ENCODE data around the gene ST3GAL5.
"Not testable (repeated sequence)": the region's sequence is repeated elsewhere in the genome, so short reads cannot be mapped to it uniquely, and the experiment has no call there.

The ST3GAL5 gene

DNA sequence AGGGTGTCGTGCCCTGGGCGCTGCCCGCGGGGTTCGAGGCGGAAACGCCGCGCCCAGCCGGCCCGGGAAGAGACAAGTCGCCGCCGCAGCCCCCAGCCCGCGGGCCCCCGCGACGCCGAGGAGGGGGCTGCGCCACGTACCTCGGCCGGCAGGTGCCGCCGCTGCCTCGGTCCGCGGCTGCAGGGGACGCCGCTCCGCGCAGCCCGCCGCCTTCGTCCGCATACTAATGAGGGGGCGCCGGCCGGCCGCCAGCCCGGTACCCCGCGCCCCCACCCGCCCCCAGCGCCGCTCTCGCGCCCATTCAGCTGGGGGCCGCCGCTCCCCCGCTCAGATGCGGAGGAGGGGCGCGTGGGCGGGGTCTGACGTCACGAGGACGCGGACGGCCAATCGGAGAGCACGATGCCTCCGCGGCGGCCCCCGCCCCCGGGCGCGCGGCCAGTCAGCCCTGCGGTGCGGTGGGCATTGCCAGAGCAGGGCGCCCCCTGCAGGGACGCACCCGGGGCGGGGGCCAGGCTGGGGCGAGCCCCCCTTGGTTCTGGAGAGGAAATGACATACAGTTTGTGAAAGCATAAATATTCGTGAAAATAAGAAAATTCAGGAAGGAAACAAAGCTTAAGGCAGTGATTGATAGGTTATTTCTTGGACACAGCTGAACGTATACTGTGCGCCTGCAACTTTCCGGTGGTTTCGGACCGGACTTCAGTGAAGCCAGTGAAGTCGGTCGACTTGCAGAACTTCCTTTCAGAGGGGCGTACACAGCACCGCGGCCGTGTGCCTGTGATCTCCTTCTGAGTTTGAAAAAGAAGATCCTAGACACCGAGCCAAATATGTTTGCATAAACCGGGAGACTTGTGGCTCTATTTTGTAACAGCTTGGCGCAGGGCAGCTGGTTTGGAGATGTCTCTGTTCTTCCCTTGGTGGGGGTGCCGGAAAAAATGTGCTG, at the start of gene ST3GAL5:
ST3GAL5 (minus strand) TSS at position 307 of the 943 bp plus-strand sequence; CDS start at position 222, 85 bp downstream.
- peak; percentile 93 for DNase-seq

DNA sequence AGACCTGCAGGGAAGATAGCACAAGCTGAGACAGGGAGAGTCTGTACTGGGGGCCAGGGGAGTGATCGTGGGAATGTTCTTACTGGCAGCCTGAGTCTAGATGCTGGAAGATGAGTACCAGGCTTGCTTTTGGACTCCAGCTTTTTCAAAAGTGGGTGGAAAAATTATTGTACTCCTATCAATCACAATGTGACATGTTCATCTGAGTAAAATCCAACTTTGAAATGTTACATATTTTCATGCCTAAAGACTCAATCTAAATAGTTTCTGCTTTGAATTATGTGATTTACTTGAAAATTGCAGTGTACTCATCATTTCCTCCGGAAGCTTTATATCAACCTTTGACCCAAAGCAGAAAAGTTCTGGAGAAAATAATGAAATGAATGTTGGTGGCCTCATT, 49.7 kb upstream of the ST3GAL5 start:
- DNase-seq, result no peak

DNA sequence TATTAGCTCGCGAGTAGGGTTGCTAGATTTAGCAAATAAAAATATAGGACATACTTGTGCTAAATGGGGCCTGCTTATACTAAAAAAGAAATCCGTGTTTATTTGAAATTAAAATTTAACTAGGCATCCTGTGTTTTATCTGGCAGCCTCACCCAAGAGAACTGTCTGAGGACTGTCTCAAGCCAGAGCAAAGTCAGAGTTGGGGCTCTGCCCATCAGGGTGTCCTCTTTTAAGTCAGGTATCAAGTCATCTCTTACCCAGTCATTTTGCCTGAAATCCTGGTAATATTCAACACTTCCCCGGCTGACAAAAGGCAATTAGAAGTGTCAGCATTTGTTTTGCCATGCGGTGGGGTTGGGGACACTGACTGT, 48.3 kb upstream of the ST3GAL5 start:
- DNase-seq, result no peak

DNA sequence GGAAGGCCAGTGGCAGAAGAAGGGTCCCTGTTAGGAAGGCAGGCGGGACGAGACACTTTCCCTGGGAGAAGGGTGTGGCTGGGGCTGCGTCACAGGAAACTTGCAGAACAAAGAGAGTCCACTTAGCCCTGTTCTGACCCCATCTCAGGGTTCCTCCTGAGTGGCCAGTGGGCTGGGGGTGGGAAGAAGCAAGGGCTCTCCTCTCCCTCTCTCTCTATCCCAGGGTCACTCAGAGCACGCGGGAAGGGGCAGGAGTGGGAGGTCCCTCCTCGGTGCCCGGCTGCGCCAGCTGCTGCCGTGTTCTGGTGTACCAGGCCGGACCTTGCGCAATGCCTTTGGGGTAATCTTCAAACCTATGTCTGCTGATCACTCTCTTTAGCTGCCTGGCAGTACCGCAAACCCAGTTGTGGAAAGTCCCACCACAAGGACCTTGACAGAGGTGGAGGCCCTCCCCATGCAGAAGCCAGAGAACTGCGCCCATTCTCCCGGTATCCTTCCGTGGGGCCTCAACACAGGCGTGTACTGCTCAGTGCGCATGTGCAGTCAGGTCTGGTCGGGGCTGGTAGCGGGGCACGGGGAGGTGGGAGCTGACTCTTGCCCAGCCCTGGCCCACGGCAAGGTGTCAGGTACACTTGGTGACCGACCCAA, 47.8 kb upstream of the ST3GAL5 start:
- DNase-seq, result no peak

DNA sequence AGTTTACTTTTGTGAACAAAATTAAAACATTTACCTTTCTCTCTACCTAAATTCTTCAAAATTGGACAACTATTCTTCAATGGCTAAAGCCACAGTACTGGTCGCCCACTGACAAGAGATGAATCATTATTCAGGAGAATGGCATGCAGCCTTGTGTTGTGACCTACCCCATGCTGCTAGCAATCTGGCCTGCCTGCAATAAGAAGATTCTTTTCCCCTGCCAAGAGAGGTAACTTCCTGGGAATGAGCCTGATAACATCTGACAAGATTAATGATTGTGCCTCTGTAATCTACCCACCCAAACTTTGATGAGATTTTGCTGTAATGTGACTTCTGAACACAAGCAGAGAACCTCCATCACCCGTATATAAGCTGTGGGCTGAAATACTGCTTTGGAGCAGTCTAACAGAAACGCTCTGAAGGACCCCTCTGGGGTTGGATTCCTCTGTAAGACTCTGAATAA, 47.0 kb upstream of the ST3GAL5 start:
- DNase-seq, result no peak

DNA sequence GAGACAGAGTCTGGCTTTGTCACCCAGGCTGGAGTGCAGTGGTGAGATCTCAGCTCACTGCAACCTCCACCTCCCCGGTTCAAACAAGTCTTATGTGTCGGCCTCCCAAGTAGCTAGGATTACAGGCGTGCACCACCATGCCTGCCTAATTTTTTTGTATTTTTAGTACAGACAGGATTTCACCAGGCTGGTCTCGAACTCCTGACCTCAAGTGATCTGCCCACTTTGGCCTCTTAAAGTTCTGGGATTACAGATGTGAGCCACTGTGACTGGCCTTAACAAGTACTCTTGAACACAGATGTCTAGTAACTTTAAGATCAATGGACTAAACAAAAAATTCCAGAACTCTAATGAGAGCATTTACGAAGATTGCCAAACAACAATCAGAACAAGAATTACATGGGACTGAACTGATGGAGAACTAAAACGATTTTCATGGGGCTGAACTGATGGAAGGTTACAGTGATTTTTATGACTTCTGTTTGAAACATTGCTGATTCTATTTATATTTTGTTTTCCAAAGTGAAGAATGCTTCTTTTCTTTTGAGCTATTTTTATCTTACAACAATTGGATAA, 46.5 kb upstream of the ST3GAL5 start:
- DNase-seq, result no peak

DNA sequence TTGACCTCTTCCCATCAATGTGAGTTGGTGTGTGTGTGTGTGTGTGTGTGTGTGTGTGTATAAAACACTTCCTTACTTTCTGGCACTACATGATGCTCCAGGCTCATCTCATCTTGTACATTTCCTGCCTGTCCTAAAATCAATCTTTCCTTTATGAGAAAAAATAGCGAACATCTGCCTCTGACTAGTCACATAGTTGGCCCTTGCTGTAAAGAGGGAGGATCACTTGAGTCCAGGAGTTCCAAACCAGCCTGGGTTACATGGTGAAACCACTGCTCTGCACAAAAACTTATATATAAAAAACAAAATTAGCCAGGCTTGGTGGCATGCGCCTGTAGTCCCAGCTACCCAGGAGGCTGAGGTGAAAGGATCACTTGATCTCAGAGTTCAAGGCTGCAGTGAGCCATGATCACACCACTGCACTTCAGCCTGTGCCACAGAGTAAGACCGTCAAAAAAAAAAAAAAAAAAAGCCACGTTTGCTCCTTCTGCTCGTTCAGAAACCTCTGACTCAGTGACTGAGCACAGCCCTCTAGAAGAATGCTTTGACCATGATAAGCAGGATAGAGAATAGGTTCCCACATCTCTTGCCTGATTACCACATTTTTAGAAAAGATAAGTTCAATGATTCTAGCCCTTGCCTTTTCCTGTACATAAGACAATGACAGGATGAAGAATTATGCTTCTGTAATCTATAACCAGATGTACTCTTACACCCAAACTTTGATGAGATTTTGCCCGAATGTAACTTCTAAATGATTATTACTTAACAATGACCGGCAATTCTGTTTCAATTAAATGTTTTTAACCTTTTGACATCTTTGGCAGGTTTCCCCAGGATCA, 45.2 kb upstream of the ST3GAL5 start:
- no peak for DNase-seq

DNA sequence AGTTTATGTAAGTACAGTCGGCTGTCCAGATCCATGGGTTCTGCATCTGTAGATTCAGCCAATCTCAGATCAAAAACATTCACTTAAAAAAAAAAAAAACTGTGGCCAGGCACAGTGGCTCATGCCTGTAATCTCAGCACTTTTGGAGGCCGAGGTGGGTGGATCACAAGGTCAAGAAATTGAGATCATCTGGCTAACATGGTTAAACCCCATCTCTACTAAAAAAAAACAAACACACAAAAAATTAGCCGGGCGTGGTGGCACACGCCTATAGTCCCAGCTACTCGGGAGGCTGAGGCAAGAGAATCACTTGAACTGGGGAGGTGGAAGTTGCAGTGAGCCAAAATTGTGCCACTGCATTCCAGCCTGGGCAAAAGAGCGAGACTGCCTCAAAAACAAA, 42.4 kb upstream of the ST3GAL5 start:
- not testable (repeated sequence) for DNase-seq

DNA sequence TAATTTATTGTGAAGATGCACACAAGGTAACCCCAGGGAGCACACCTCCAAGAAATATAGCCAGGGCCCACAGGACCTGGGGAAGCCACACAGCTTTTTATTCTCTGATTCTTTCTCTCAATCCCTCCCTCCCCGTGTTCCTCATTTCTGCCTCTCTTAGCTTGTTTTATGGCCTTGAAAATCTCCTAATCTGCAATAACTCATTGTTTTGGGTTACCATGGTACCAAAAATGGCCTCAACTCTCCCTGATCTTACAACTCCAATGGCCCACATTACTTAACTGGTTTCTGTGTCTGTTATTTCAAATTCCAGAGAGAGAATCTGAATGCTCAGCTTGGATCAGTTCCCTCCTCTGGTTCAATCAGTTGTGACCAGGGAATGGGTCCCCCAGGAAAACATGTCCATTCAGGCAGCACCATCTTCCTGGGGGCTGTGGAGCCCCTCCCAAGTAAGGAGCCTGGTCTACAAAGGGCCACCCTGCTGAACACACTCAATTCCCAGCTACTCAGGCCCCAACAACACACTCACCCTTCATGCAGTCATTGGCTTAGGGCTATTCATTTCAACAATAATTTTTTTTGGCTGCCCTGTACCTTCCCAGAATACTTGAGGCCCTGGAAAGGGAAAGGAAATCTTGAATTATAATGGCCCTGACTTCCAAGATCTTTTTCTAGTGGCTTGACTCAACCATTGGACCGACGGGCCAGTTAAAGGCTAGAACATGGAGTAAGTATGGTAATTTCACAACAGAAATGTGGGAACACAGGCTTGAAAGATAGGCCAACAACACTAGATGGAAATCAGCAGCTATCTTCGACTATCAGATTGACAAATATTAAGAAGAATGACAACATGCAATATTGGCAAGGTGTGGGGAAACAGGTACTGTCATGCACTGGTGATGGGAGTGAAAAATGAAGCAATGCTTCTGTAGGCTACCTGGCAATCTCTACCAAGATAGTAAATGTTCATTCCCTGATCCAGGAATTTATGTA, 41.6 kb upstream of the ST3GAL5 start:
- DNase-seq, result no peak

DNA sequence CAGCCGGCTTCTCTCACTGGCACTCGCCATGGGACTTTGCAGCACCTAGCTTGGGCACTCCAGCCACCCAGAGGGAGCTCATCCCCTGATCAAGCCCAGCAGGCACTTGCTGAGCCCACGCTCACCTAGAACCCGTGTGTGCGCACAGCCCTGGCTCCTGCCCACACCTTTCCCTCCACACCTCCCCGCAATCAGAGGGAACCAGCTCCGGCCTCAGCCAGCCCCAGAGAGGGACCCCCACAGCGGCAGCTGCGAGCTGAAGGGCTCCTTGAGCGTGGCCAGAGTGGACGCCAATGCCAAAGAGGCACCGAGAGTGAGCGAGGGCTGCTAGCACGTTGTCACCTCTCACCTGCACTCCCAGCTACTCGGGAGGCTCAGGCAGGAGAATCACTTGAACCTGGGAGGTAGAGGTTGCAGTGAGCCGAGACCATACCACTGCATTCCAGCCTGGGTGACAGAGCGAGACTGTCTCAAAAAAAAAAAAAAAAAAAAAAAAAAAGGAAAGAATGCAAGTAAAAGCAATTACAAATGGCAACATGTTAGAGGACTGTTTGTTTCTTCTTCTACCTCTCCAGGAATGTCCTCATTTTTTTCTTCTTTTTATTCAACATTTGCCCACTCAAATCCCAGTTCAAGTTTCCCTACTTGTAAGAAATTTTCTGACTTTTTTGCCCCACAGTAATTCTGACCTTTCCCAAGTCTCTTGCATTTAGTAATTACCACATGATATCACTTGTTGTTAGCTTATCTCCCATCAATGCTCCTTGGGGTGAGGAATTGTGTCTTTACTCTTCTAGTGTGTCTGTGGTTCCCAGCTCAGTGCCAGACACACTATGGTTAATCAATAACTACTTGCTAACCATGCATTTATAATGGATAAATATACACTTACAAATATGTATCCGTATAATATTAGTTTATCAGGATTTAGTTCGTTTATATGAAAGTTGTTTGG, 40.6 kb upstream of the ST3GAL5 start:
- no peak for DNase-seq

DNA sequence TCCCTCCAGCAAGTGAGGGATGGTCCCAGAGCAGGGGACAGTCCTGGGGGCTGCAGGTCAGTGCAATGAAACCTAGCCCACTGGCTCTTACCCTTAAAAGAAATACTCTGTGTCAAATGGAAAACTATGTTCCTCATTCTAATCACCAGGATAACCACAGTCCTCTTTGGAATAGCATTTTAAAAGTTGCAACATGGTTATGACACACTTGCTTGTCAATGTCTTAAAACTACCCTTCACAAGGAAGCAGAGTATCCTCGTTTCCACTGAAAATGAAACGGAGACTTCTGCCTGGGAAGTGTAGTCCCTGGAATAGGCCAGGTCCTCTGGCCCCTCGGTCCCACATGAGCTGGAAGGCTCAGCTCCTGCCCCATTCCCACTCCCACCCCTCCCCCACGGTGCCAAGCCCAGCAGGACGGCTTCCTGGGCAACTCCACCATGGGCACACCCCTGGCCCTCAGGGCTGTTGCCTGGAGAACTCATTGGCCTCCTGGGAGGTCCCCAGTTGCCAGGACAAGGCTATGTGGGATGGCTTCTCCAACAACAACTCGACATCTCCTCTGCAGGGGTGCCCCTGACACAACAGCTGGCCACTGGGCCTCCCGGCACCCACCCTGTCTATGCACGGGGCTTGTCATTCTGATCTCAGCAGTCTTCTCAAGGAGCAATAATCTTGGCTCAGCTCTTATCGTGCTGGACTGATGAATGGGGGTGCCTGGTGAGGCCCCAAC, 38.3 kb upstream of the ST3GAL5 start:
- no peak for DNase-seq

DNA sequence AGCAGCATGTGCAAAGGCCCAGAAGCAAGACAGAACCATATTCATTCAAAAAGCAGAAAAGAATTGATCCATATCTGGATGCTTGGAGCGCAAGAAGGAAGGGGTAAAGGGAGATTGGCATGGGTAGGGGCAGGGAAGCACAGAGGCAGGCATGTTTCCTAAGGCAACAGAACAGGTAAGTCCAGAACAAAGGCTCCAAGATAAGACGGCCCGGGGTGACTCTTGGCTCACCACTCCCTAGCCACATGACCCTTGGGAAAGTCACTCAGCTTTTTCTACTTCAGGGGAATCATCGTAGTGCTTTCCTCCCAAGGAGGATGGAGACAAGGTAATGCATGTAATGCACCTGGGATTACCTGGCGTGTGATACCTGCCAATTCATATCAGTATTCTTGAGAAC, 37.7 kb upstream of the ST3GAL5 start:
- no peak for DNase-seq

DNA sequence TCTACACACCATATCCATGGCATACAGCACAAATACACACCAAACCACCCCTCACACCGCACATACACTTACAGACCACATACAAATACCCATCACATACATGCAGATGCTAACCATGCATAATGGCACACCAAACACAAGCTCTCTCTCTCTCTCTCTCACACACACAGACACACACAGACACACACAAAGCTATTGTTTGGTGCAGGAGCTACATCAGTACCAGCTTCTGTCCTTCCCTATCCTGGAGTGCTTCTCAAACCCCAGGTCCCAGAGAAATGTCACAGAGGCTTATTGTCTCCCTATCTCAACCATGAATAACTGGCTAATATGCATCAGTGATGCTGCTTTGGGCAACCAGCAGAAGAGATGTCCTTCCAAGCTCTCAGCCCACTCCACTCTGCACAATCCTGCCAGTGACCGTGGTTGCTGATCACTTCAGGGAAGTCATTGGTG, 36.5 kb upstream of the ST3GAL5 start:
- no peak for DNase-seq

DNA sequence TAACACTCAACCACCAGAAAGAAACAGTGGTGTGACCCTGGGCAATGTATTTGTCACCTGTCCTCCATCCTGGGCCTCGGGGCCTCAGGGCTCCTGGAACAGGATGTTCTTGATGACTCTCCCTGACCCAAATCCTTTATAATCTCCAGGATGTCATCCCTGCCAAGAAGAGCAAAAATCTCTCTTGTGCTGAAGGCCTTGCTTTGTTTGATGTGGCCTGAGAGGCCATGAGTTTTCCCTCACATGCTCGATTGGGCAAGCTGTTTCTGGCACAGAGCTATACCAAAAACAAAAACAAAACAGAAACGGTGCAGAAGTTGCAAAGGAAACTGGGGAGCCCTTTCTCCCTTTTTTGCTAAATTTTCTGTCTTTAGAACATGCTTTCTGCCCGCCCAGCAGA, 35.7 kb upstream of the ST3GAL5 start:
- no peak for DNase-seq

DNA sequence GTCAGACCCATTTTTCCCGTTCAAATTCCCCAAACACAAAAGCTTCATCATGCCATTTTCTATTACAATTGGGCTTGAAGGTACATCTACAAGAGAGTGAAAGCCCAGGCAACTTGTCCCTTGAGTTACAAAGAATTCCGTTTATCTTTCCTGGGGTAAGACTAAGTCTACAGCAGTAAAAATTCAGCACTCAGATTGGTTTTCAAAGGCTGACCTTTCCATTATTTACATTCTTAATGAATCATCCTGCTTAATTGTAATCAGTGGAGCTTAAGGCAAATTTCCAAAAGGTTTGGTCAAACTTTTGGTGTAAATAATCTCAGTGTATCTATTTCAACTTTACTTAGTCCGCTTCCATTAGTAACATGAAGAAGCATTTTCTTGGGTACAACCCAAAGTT, 33.4 kb upstream of the ST3GAL5 start:
- DNase-seq, result no peak

DNA sequence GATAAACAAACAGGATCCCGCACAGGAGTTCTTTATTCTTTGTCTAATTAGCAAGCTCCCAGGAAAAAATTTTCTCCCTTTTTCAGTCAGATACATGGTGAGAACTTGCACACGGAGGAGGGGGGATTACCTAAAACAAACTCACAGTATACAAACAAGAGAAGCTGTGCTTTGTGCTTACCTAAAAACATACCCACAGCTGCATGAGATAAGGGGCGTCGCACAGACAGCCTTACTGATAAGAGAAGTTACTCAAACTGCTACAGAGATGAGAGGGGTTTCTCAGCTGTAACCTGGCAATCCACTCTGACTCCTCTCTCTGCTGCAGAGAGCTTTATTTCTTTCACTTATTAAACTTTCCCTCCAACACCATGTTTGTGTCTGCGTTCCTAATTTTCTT, 32.9 kb upstream of the ST3GAL5 start:
- DNase-seq, result no peak

DNA sequence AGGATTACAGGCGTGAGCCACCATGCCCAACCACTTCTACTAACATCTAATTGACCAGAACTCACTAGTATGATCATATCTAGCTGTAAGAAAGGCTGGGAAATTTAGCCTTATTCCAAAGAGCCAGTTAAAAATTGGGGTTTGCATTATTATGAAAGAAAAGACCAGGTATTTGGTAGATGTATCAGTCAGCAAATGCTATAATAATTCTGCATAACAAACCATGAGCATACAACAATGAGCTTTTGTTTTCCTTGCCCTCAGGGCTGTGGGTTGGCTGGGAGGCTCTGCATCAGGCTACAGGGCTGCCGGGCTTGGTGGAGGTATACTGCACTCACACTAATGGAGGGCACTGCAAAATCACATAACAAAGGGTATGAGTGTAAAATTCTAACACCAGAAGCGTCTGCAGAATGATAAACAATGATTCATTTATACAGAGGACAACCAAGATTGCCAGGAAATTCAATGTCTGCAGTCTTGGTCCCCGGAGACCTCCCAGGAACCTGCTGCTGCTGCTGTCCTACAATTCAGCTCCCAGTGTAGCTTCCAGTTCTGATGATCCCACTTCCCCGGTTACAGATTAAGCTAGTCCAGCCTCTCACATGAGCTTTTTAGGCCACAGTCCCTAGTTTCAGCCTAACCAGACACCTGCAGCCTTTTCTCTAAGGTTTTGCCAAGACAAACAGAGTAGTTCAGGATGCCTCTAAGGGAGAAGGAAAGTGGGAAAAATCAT, 32.2 kb upstream of the ST3GAL5 start:
- no peak for DNase-seq

DNA sequence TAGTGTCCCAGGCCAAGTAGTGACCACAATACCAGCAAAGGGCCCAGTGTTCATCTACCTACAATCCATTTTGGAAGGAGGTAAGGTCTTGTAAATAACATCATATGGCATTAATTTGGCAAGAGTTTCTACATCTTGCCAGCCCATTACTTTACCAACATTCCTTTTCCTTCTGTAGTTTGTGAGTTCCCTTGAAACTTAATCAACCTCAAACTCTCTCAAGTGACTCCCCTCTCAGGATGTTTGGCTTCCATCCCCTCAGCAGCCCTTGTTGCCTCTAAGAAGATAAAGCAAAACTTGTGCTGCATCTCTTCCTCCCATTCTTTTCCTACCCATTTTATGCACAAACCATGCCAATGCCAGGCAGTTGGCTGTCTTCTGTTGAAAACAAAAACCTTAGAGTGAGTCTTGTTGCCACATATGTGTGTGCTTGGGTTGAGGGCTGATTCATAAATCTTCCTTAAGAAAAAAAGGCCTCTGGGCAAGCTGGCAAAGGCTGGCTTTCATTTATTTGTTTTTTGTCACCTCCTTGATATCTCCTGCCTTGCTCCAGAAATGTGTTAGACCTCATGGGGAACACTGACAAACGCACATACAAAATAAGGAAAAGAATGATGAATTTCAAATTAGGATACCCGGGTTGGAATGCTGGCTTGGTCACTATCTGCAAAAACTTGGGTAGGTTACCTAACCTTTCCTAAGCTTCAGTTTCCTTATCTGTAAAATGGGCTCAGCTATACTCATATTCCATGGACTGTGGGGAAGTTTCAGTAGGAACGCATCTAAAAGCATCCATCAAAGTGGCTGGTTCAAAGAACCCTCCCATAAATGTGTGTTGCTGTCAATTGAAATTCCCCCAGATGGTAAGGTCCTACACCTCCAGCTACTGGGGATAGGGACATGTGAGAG, 29.4 kb upstream of the ST3GAL5 start:
- no peak for DNase-seq
